Measurements from ENCODE around the gene FILIP1L.

FILIP1L gene

GRCh38 chr3:100122321-100122720 is 8.0 kb upstream of the FILIP1L start:
- no peak for TF ChIP-seq CTCF (IDR thresholded peaks at IDR 0.05; ENCODE audit: borderline replicate concordance, control extremely low read depth, extremely low read depth, insufficient read depth, missing control alignments)
- in situ Hi-C loops (cut with MboI; ENCODE audit: low sequenced_read_pairs, unreplicated experiment), result no loop called here
- no peak for DNase-seq (ENCODE audit: low spot score)

GRCh38 chr3:100120693-100121092 is 6.4 kb upstream of the FILIP1L start:
- in situ Hi-C loops (cut with MboI; ENCODE audit: low sequenced_read_pairs, unreplicated experiment), result no loop called here
- no peak for DNase-seq (ENCODE audit: low spot score)
- TF ChIP-seq CTCF (IDR thresholded peaks at IDR 0.05; ENCODE audit: borderline replicate concordance, control extremely low read depth, extremely low read depth, insufficient read depth, missing control alignments), result no peak

GRCh38 chr3:100120012-100120411 is 5.7 kb upstream of the FILIP1L start:
- TF ChIP-seq CTCF (IDR thresholded peaks at IDR 0.05; ENCODE audit: borderline replicate concordance, control extremely low read depth, extremely low read depth, insufficient read depth, missing control alignments), result no peak
- no peak for DNase-seq (ENCODE audit: low spot score)
- in situ Hi-C loops (cut with MboI; ENCODE audit: low sequenced_read_pairs, unreplicated experiment), result no loop called here

GRCh38 chr3:100117093-100117492 is 2.8 kb upstream of the FILIP1L start:
- TF ChIP-seq CTCF (IDR thresholded peaks at IDR 0.05; ENCODE audit: borderline replicate concordance, control extremely low read depth, extremely low read depth, insufficient read depth, missing control alignments), result no peak
- in situ Hi-C loops (cut with MboI; ENCODE audit: low sequenced_read_pairs, unreplicated experiment), result no loop called here
- no peak for DNase-seq (ENCODE audit: low spot score)

GRCh38 chr3:100113723-100114412 is 433 bp downstream of the FILIP1L start:
- no peak for DNase-seq (ENCODE audit: low spot score)
- in situ Hi-C loops (cut with MboI; ENCODE audit: low sequenced_read_pairs, unreplicated experiment), result no loop called here
- no peak for TF ChIP-seq CTCF (IDR thresholded peaks at IDR 0.05; ENCODE audit: borderline replicate concordance, control extremely low read depth, extremely low read depth, insufficient read depth, missing control alignments)

- TF ChIP-seq CTCF (IDR thresholded peaks at IDR 0.05; ENCODE audit: borderline replicate concordance, control extremely low read depth, extremely low read depth, insufficient read depth, missing control alignments), result no peak
- in situ Hi-C loops (cut with MboI; ENCODE audit: low sequenced_read_pairs, unreplicated experiment), result no loop called here
- DNase-seq (ENCODE audit: low spot score), result no peak
Observed at GRCh38 chr3:100111728-100112127, 2.6 kb downstream of the FILIP1L start.
